Omental fat pad (tissue), 4 donors: ENCODE measurements around the gene PHEX. TPM values are rescaled to one million over a fixed set of nuclear protein-coding genes. Genes with fewer than 3 reads are reported as not detected.

Experiments
- ATAC-seq: fragments of 150-250 bp; one replicate; pipeline ENCODE4 v1.9.1; 2016; ENCODE audit warnings: mild to moderate bottlenecking, moderate library complexity; ENCODE audit not compliant: low FRiP score
- DNase-seq: peaks from one replicate; pipeline ENCODE4 v3.0.0-alpha.2; 2019; ENCODE audit warnings: low spot score
- total RNA-seq, 4 donors: library from RNA; depleted of rRNA; stranded (reverse); fragments of >200 nt; gene quantifications; one replicate each; pipeline ENCODE4 v1.1.0, GENCODE V29; 2016
- TF ChIP-seq, protein P1 (sequence below), 3 donors: fragments of 450-650 bp; IDR thresholded peaks; one replicate each; pipeline ENCODE4 v1.5.1; 2016 to 2017; ENCODE audit warnings: antibody characterized with exemption in 3 of 3, mild to moderate bottlenecking in 3 of 3, moderate library complexity in 2 of 3

PHEX gene
- under 1 TPM in 3 of 4 donors, not detected in 1; 0.06 to 0.24 (median 0.09) TPM for total RNA-seq

DNA sequence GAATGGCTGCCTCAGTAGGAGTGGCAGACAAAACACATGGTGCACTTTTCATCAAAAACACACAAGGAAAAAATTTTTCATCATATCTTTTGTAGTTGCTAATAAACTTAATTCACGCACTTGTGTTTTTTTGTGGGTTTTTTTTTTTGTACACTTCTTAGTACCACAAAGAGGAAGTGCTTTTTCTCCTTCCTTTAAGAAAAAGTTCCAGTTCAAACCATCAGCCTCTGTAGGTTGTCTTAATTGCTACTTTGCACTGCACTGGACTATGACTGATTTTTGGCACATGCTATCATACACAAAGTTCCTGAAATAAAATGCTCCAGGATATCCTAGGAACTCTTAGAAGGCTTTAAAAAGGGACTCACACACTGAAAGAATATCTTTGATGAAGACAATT, at the start of gene PHEX:
PHEX (plus strand) TSS at position 242 of the 400 bp plus-strand sequence. CDS start 681 bp downstream, outside the sequence.
- ATAC-seq (no peak), DNase-seq (no peak)
- TF ChIP-seq, protein P1, sequence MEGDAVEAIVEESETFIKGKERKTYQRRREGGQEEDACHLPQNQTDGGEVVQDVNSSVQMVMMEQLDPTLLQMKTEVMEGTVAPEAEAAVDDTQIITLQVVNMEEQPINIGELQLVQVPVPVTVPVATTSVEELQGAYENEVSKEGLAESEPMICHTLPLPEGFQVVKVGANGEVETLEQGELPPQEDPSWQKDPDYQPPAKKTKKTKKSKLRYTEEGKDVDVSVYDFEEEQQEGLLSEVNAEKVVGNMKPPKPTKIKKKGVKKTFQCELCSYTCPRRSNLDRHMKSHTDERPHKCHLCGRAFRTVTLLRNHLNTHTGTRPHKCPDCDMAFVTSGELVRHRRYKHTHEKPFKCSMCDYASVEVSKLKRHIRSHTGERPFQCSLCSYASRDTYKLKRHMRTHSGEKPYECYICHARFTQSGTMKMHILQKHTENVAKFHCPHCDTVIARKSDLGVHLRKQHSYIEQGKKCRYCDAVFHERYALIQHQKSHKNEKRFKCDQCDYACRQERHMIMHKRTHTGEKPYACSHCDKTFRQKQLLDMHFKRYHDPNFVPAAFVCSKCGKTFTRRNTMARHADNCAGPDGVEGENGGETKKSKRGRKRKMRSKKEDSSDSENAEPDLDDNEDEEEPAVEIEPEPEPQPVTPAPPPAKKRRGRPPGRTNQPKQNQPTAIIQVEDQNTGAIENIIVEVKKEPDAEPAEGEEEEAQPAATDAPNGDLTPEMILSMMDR (IDR thresholded peaks at IDR 0.05), result no peak

DNA sequence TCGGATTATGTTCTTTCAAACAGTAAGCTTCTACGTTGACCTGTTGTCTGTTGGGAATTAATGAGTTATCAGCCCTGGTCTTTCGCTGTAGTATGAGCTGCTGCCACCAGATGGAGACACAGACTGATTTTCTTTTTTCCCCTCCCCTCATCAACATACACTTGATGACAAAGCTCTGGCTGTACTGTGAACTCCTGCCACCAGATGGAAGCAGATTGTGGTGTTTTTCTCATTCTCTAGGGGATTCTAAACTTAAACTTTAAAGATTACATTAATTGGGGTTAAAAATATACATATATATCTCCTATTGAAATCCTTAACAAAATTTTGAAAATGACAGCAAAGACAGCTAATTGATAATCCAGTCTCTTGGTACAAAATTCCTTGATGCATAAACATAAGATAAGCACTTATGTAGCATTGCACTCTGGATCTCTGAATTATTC, 46.8 kb upstream of the PHEX start:
- TF ChIP-seq, protein P1 (IDR thresholded peaks at IDR 0.05), result peak in 2 of 3 donors; percentile 8 to 67
- ATAC-seq (peak; percentile 88), DNase-seq (peak; percentile 42)

GRCh38 chrX:21986596-21986995, 45.5 kb upstream of the PHEX start:
- TF ChIP-seq, protein P1 (IDR thresholded peaks at IDR 0.05), result no peak
- ATAC-seq (no peak), DNase-seq (no peak)

- TF ChIP-seq, protein P1 (IDR thresholded peaks at IDR 0.05), result no peak
- DNase-seq (no peak), ATAC-seq (no peak)
Measured at GRCh38 chrX:21989384-21989783, 42.7 kb upstream of the PHEX start.

- DNase-seq, result no peak
- no peak for ATAC-seq
- TF ChIP-seq, protein P1 (IDR thresholded peaks at IDR 0.05), result no peak
Measured at GRCh38 chrX:21990832-21991231, 41.3 kb upstream of the PHEX start.

DNA sequence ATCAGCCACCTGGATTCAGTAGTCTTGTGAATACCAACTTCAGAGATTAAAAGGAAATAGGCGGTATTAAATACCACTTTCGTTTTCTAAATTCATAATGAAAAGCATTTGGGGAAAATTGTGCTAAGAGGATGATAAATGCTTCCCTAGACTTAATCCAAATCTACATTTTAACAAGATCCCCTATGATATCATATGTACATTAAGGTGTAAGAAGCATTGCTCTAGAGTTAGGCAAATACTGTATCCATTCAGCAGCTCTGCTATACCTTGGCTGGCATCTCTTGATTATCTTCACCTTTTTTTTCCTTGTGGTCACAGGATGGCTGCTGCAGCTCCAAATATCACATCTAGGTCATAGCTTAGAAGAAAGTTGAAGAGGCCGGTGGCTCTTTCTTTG, 40.6 kb upstream of the PHEX start:
- TF ChIP-seq, protein P1 (IDR thresholded peaks at IDR 0.05), result no peak
- DNase-seq (no peak), ATAC-seq (no peak)

GRCh38 chrX:21993265-21993664, 38.9 kb upstream of the PHEX start:
- DNase-seq (no peak), ATAC-seq (no peak)
- TF ChIP-seq, protein P1 (IDR thresholded peaks at IDR 0.05), result no peak
